ENCODE measurements around the gene TULP3.

Gene TULP3

DNA sequence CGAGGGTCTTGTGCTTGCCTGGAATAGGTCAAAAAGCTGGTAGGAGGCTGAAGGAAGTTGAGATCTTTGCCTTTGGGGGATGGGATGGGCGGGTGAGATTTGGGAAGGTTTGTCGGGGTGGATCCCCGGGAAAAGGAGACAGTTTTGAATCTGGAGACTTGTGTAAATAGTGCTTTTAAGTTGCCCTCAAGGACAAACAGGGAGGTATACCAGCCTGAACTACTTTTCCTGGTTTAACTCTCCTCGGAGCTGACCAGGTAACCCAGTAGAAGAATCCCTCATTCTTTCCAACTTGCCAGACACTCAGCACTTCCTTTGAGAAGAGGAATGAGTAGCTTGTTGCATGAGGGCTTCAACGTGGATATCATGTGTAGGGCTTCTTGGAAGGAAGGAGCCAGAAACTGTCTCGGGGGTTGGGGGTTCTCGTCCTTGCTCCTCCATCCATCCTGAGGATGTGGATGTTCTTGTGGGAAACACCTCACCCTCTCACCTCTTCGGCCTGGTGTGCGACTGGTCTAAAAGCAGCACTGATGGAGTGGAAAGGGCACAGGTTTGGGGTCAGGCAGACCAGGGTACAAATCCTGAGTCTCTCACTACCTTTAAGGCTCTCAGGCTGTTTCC is 70.4 kb downstream of the TULP3 start:
- Histone ChIP-seq H3K36me3 (ENCODE audit: low read depth) (peaks cover 17% of the 10 kb centered on the region; the same call in 1 of the 2 replicates), H3K27me3 (ENCODE audit: insufficient read depth, poor library complexity, severe bottlenecking) (no peaks in the 10 kb centered on the region), H3K9me3 (ENCODE audit: severe bottlenecking) (no peaks in the 10 kb centered on the region), H3K27ac (ENCODE audit: poor library complexity, severe bottlenecking) (peak overlapping the region; percentile 77), H3K4me1 (ENCODE audit: insufficient read depth, poor library complexity, severe bottlenecking) (peaks cover 16% of the 10 kb centered on the region), H3K4me3 (ENCODE audit: severe bottlenecking) (peak overlapping the region; percentile 73)
- TF ChIP-seq, protein P1, sequence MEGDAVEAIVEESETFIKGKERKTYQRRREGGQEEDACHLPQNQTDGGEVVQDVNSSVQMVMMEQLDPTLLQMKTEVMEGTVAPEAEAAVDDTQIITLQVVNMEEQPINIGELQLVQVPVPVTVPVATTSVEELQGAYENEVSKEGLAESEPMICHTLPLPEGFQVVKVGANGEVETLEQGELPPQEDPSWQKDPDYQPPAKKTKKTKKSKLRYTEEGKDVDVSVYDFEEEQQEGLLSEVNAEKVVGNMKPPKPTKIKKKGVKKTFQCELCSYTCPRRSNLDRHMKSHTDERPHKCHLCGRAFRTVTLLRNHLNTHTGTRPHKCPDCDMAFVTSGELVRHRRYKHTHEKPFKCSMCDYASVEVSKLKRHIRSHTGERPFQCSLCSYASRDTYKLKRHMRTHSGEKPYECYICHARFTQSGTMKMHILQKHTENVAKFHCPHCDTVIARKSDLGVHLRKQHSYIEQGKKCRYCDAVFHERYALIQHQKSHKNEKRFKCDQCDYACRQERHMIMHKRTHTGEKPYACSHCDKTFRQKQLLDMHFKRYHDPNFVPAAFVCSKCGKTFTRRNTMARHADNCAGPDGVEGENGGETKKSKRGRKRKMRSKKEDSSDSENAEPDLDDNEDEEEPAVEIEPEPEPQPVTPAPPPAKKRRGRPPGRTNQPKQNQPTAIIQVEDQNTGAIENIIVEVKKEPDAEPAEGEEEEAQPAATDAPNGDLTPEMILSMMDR (IDR thresholded peaks at IDR 0.05; ENCODE audit: poor library complexity, severe bottlenecking), result no peak
- ATAC-seq (ENCODE audit: low read depth), result no peak
- DNase-seq (ENCODE audit: low spot score), result no peak

DNA sequence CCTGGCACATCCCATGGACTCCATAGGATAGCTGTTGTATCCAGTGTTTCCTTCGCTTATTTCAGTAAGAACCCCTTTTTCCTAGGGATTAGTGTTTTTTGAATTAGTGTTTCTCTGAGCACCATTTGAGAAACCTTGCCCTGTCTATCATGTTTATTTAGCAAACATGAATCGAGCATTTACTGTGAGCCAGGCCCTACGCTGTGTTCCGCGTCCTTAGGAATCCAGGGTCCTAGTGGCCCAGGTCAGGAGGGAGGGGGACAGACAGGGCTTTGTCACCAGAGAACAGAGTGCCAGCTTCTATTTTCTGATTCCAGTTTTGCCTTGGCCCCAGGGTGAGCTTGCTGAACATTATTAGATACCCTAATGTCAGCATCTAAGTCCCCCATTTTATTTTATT is 71.0 kb downstream of the TULP3 start:
- Histone ChIP-seq H3K9me3 (ENCODE audit: severe bottlenecking) (no peaks in the 10 kb centered on the region), H3K27ac (ENCODE audit: poor library complexity, severe bottlenecking) (no peak overlapping the region), H3K27me3 (ENCODE audit: insufficient read depth, poor library complexity, severe bottlenecking) (no peaks in the 10 kb centered on the region), H3K4me1 (ENCODE audit: insufficient read depth, poor library complexity, severe bottlenecking) (peaks cover 16% of the 10 kb centered on the region), H3K4me3 (ENCODE audit: severe bottlenecking) (no peak overlapping the region), H3K36me3 (ENCODE audit: low read depth) (peaks cover 20% of the 10 kb centered on the region)
- DNase-seq (ENCODE audit: low spot score) (no peak), ATAC-seq (ENCODE audit: low read depth) (no peak)
- TF ChIP-seq, protein P1 (IDR thresholded peaks at IDR 0.05; ENCODE audit: poor library complexity, severe bottlenecking), result no peak

DNA sequence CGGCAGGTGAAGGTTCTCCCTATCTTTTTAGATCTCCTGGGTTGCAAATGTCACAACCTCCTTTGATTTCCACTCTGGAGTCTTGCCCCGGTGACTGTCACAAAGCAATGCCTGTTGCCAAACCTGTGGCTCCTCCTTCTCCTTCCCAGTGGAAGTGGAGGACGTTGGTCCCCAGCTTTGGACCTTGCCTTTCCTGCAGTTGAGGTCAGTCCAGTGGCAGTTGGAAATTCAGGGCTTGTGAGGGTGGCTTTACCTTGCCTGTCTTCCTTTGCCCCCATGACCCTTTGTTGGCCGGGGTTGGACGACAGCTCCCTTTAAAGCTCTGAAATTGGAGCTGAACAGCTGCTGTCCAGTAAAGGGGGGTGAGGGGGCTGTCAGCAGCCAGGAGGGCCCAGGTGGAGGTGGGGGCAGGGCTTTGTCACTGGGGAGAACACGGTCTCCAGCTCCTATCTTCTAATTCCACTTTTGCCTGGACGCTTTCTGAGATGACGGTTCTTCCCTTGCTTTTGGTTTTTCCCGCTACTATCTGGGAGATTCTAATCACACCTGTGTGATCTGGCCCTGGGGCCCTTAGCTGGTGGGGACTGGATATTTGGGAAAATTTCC is 72.6 kb downstream of the TULP3 start:
- DNase-seq (ENCODE audit: low spot score) (no peak), ATAC-seq (ENCODE audit: low read depth) (no peak)
- Histone ChIP-seq H3K36me3 (ENCODE audit: low read depth) (peaks cover 31% of the 10 kb centered on the region), H3K4me3 (ENCODE audit: severe bottlenecking) (no peak overlapping the region), H3K9me3 (ENCODE audit: severe bottlenecking) (no peaks in the 10 kb centered on the region), H3K27me3 (ENCODE audit: insufficient read depth, poor library complexity, severe bottlenecking) (no peaks in the 10 kb centered on the region), H3K27ac (ENCODE audit: poor library complexity, severe bottlenecking) (no peak overlapping the region), H3K4me1 (ENCODE audit: insufficient read depth, poor library complexity, severe bottlenecking) (peaks cover 6% of the 10 kb centered on the region)
- TF ChIP-seq, protein P1 (IDR thresholded peaks at IDR 0.05; ENCODE audit: poor library complexity, severe bottlenecking), result no peak

DNA sequence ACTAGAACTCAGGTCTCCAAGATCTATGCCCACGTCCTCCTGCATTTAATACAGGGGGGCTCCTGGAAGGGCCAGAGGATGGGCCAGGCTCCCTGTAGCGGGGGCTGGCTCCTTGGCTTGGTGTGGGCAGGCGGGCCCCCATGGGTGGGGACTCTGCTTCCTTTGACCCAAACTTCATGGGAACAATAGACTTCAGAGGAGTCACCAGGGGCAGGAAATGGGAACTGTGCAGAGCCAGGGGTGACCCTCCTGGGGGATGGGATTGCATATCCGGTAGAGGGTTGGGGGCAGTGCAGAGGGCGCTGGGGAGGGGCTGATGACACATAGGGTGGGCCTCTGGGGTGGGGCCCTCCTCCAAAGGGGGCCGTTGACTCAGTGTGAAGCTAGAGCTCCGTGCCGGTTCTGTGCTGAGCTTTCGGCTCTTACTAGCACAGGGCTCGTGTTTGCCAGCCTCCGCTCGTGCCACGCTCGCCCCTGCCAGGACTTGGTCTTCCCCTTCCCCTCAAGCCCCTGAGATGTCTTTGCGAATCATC is 73.1 kb downstream of the TULP3 start:
- peaks cover 35% of the 10 kb centered on the region for H3K36me3 ChIP-seq (ENCODE audit: low read depth)
- DNase-seq (ENCODE audit: low spot score), result no peak
- peaks cover 5% of the 10 kb centered on the region for H3K4me1 ChIP-seq (ENCODE audit: insufficient read depth, poor library complexity, severe bottlenecking)
- no peak overlapping the region for H3K4me3 ChIP-seq (ENCODE audit: severe bottlenecking)
- no peak for ATAC-seq (ENCODE audit: low read depth)
- TF ChIP-seq, protein P1 (IDR thresholded peaks at IDR 0.05; ENCODE audit: poor library complexity, severe bottlenecking), result no peak
- H3K27ac ChIP-seq (ENCODE audit: poor library complexity, severe bottlenecking), result no peak overlapping the region
- no peaks in the 10 kb centered on the region for H3K9me3 ChIP-seq (ENCODE audit: severe bottlenecking)
- no peaks in the 10 kb centered on the region for H3K27me3 ChIP-seq (ENCODE audit: insufficient read depth, poor library complexity, severe bottlenecking)

DNA sequence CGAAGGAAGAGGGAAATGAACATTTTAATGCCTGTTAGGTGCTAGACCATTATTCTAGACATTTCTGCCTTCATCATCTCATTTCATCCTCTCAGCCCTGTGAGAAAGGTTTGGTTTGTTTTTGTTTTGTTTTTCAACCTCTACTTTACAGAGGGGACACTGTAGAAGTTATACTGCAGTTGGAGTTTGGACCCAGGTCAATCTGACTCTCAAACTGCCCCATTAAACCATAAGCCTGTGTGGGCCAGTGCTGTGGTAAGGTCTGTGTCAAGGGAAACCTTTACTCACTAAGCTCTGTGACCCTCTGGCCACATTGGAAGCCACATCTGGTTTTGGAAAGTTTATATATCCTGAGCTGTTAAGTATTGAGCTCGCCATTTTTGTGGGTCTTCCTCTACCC is 77.0 kb downstream of the TULP3 start:
- Histone ChIP-seq H3K27ac (ENCODE audit: poor library complexity, severe bottlenecking) (no peak overlapping the region), H3K27me3 (ENCODE audit: insufficient read depth, poor library complexity, severe bottlenecking) (no peaks in the 10 kb centered on the region), H3K4me1 (ENCODE audit: insufficient read depth, poor library complexity, severe bottlenecking) (no peaks in the 10 kb centered on the region), H3K9me3 (ENCODE audit: severe bottlenecking) (no peaks in the 10 kb centered on the region), H3K36me3 (ENCODE audit: low read depth) (peaks cover 47% of the 10 kb centered on the region), H3K4me3 (ENCODE audit: severe bottlenecking) (no peak overlapping the region)
- DNase-seq (ENCODE audit: low spot score) (no peak), ATAC-seq (ENCODE audit: low read depth) (no peak)
- TF ChIP-seq, protein P1 (IDR thresholded peaks at IDR 0.05; ENCODE audit: poor library complexity, severe bottlenecking), result no peak

Data from RWPE2 (cell line).